Effector CD8-positive, alpha-beta T cell (primary cell): ENCODE results near the gene DDI2.
"Not testable (repeated sequence)": the region's sequence is repeated elsewhere in the genome, so short reads cannot be mapped to it uniquely, and the experiment has no call there.

ENCODE experiments used
- DNase-seq: peaks from one replicate; lab custom pipeline; 2025; lab: John Stamatoyannopoulos, UW

DDI2 gene

DNA sequence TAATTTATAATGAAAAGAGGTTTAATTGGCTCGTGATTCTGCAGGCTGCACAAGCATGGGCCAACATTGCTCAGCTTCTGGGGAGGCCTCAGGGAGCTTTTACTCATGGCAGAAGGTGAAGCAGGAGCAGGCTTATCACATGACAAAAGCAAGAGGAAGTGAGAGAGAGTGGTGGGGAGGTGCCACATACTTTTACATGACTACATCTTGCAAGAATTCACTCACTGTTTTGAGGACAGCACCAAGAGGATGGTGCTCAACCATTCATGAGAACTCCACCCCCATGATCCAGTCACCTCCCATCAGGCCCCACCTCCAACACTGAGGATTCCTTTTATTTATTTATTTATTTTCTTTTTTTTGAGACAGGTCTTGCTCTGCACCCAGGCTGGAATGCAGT lies 61.3 kb downstream of the DDI2 start:
- DNase-seq, result no peak

DNA sequence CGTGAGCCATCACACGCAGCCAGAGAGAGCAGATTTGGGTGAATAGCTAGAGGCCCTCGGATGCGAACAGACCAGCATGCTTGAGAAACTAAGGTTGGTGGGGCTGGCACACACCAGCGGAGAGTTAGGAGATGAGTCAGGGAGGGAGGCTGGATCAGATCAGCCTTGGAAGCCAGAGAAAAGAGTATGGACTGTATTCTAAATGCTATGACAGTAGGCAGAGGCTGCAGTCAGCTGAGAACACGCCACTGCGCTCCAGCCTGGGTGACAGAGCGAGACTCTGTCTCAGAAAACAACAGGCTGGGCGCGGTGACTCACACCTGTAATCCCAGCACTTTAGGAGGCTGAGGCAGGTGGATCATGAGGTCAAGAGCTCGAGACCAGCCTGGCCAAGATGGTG lies 62.9 kb downstream of the DDI2 start:
- DNase-seq, result no peak

GRCh38 chr1:15680561-15681348 lies 63.5 kb downstream of the DDI2 start:
- DNase-seq, result no peak

GRCh38 chr1:15681349-15682292 lies 64.4 kb downstream of the DDI2 start:
- DNase-seq, result no peak

- no peak for DNase-seq
Measured at GRCh38 chr1:15682936-15683341, 65.7 kb downstream of the DDI2 start.

DNA sequence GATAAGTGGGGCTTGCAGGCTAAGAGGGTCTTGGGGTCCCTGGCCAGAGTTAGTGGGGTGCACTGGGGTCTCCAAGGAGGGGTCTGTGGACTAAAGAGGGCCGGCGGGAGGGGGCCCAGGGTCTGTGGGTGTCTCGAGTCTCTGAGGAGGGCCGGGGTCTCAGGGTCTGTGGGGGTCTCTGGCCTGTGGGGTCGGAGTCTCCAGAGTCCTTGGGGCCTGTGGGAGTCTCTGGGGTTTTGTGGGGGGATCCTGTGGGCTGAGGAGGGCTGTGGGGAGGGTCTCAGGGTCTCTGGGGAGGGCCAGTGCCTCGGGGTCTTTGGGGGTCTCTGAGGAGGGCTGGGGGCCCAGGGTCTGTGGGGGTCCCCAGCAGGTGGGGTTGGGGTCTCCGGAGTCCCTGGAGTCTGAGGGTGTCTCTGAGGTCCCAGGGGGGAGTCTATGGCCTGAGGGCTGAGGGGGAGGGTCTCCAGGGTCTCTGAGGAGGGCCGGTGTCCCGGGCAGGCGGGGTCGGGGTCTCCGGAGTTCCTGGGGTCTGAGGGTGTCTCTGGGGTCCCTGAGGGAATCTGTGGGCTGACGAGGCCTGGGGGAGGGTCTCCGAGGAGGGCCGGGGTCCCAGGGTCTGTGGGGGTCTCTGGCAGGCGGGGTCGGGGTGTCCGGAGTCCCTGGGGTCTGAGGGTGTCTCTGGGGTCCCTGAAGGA lies 66.2 kb downstream of the DDI2 start:
- DNase-seq, result no peak

DNA sequence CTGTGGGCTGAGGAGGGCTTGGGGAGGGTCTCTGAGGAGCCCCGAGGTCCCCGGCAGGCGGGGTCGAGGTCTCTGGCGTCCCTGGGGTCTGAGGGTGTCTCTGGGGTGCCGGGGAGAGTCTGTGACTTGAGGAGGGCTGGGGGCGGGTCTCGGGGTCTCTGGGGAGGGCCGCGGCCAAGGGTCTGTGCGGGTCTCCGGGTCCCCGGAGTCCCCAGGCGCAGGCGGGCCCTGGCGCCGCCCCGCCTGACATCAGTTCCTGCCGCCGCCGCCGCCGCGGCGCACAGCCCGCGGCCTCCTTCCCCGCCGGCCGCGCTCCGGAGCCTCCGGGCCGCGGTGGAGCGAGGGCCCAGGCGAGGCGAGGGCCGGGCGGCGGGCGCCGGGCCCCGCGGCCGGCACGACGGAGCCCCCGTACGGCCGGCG lies 66.8 kb downstream of the DDI2 start, which contains the start of gene PLEKHM2:
TSS of gene PLEKHM2 (plus strand) at position 279 of the 420 bp plus-strand sequence. CDS start 239 bp downstream, outside the sequence.
- peak; percentile 9 for DNase-seq

GRCh38 chr1:15684468-15685291 lies 67.4 kb downstream of the DDI2 start:
- peak; percentile 24 for DNase-seq

- no peak for DNase-seq
Measured at GRCh38 chr1:15685820-15686219, 68.6 kb downstream of the DDI2 start.

DNA sequence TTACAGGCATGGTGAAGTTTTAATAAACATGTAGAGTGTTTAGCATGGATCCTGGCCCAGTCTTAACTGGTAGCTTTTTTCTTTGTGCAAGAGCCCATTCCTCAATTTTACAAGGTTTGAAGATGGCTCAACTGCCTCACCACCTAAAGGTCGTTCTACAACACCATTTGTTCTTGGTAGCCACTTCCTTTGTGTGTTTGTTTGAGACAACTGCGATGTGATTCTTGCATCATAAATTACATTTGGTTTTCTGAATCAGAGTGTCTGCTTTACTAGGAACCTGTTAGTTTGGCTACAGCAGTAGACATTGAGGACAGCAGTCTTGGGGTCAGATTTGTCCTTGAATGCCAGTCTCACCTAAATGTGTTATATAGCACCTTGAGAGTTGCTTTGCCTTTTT lies 70.2 kb downstream of the DDI2 start:
- DNase-seq, result no peak

DNA sequence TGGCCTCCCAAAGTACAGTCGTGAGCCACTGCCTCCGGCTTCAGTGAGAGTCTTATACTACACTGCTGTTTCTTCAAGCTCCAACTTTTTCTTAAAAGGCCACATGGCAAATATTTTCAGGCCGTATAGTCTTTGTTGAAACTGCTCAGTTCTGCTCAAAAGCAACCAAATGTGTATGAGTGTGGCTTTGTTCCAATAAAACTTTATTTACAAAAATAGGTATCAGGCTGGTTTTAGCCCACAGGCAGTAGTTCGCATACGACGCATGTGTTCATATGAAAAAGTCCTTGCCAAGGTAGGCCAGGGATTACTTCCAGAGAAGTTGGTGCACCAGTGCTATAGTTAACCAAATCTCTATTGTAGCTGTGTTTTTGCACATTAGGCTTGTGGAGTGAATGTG lies 73.1 kb downstream of the DDI2 start:
- no peak for DNase-seq

DNA sequence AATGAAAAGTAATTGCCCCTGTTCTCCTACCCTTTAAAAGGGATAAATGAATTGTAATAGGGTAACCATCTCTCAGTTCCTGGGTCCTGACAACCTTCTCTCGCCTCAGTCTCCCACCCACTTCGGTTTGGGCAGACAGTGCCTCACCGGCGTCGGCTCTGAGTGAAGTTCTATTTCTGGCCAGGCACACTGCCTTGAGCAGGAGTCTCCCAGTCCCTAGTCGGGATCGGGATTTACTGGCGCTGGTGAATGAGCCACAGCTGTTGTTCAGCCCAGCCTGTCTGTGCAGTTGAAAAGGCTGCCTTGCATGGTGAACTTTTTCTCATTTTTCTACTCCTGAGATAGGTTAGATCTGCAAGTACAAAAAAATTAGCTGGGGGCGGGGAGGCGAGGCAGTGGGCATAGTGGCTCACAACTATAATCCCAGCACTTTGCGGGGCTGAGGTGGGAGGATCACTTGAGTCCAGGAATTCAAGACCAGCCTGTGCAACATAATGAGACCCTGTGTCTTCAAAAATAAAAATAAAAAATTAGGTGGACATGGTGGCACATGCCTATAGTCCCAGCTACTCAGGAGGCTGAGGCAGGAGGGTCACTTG lies 74.3 kb downstream of the DDI2 start:
- DNase-seq, result no peak

- no peak for DNase-seq
Measured at GRCh38 chr1:15692121-15692682, 74.9 kb downstream of the DDI2 start.

DNA sequence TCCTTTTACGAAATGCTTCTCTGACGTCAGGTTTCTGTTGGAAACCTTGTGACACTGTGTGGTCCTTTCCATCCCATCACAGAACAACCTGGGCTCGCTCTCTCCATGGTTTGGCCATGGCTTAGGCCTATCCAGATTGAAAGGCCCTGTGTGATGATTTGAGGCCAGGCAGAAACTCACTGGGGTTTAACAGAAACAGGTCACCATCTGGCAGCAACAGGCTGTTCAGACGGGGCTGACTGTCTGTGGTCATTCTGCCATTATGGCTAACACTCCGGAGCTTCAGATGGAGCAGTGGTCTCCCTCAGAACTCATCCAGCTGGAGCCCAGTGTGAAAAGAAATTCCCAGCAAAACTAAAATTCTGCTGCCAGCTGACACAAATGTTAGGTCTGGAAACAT lies 76.1 kb downstream of the DDI2 start:
- no peak for DNase-seq

- peak; percentile 4 for DNase-seq
Measured at GRCh38 chr1:15696956-15697521, 79.8 kb downstream of the DDI2 start.

- DNase-seq, result no peak
Measured at GRCh38 chr1:15698201-15698600, 80.9 kb downstream of the DDI2 start.

DNA sequence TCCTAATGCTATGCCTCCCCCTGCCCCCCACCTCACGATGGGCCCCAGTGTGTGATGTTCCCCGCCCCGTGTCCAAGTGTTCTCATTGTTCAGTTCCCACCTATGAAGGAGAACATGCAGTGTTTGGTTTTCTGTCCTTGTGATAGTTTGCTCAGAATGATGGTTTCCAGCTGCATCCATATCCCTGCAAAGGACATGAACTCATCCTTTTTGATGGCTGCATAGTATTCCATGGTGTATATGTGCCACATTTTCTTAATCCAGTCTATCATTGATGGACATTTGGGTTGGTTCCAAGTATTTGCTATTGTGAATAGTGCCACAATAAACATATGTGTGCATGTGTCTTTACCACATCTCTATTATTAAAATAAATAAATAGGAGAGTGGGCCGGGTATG lies 82.1 kb downstream of the DDI2 start:
- not testable (repeated sequence) for DNase-seq

- DNase-seq, result no peak
Measured at GRCh38 chr1:15700508-15700907, 83.2 kb downstream of the DDI2 start.

- no peak for DNase-seq
Measured at GRCh38 chr1:15701784-15702183, 84.5 kb downstream of the DDI2 start.
